Endothelial cell of hepatic sinusoid (primary cell): ENCODE results near the gene GNRHR.
"Not testable (repeated sequence)": the region's sequence is repeated elsewhere in the genome, so short reads cannot be mapped to it uniquely, and the experiment has no call there.

Experiments
- in situ Hi-C: cut with HindIII; loops from 2 replicates; pipeline ENCODE4 v1.10.0; 2017; ENCODE audit warnings: low sequenced_read_pairs

Gene GNRHR

GRCh38 chr4:67754288-67754687 is at the start of gene GNRHR:
GNRHR (minus strand) TSS chr4:67754388; CDS start chr4:67754335, 53 bp downstream.
- in situ Hi-C loops: no loop called here

- in situ Hi-C loops: no loop called here
Observed at GRCh38 chr4:67796810-67797209, 42.6 kb upstream of the GNRHR start.

DNA sequence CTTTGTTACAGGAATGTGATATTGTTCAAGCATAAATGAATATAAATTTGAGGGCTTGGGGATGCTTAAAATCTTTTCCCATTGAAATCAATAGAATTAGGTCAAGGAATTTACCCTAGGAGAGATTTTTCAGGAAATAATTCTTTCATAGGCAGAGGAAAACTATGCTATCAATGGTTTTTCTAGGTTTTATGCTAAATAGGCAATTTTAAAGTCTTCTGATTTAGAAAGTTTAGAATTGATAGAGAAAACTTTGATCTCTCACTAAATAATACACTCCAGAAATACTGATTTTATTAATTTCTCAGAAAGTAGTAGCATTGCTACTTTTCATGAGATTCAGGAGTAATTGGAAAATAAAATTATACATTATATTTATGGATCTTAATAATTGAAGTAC is 36.5 kb upstream of the GNRHR start:
- in situ Hi-C loops: no loop called here

GRCh38 chr4:67787311-67787710 is 33.1 kb upstream of the GNRHR start:
- in situ Hi-C loops: no loop called here

GRCh38 chr4:67785528-67785927 is 31.3 kb upstream of the GNRHR start:
- in situ Hi-C loops: no loop called here

- in situ Hi-C loops: no loop called here
Observed at GRCh38 chr4:67779631-67780030, 25.4 kb upstream of the GNRHR start.

DNA sequence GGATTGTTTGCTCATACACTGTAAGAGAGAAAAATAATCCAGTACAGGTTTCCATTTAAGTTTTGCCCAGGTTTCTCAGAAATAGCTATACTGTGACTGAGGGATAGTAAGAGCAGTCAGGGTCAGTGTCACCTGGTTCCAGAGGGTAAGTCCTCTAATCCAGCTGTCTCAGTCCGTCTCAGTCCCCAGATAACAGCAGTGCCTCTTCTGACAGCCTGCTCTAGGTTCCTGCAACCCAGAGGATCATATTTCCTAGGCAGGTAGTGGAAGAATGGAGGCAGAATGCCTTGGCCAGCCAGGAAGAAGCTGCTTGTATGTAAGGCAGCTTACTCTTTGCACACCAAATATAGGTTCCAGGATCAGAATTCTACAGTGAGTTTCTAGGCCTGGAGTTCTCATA is 22.6 kb upstream of the GNRHR start:
- in situ Hi-C loops: no loop called here

- in situ Hi-C loops: no loop called here
Observed at GRCh38 chr4:67770422-67770821, 16.2 kb upstream of the GNRHR start.

- in situ Hi-C loops: no loop called here
Observed at GRCh38 chr4:67765928-67766327, 11.7 kb upstream of the GNRHR start.

- in situ Hi-C loops: no loop called here
Observed at GRCh38 chr4:67765401-67765800, 11.2 kb upstream of the GNRHR start.

- in situ Hi-C loops: no loop called here
Observed at GRCh38 chr4:67764183-67764582, 10.0 kb upstream of the GNRHR start.

DNA sequence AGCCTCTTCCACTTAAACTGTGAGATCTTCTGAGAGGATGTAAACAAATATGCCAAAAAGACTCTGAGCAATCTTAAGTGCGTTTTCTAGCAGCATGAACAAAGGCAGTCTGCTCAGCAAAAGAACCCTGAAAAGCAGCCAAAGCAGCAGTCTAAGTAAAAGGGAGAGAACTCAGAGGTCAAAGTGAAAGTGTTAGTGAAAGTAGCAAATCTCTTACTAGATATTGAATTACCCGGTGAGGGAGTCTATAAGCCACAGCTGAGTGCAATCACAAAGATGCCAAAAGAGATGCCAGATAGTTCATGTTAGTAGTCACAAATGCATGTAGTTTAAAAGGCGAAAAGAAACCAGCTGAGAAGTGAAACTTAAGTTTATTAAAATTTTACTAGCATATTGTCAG is 7.9 kb upstream of the GNRHR start:
- in situ Hi-C loops: no loop called here

DNA sequence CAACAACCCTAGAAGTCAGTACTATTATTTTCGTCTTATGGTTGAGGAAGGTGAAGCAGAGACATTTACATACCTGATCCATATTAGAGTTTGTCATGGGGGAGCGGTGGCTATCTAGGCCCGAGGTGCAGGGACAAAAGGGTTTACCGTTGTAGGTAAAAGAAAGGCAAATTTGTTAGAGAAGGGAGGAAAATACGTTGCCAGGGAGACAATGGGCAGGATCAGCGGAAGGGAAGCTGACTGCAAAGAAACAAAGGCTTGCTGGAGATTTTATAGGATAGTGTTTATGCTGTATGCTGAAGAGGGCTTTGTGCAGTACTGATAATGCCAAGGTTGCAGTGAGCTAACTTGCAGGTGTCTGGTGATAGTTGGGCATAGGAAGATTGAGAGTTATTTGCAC is 2.8 kb upstream of the GNRHR start:
- in situ Hi-C loops: not testable (repeated sequence)

GRCh38 chr4:67755974-67756373 is 1.8 kb upstream of the GNRHR start:
- in situ Hi-C loops: no loop called here

- in situ Hi-C loops: no loop called here
Observed at GRCh38 chr4:67751260-67751659, 2.9 kb downstream of the GNRHR start.

GRCh38 chr4:67750691-67751090 is 3.5 kb downstream of the GNRHR start:
- in situ Hi-C loops: no loop called here

DNA sequence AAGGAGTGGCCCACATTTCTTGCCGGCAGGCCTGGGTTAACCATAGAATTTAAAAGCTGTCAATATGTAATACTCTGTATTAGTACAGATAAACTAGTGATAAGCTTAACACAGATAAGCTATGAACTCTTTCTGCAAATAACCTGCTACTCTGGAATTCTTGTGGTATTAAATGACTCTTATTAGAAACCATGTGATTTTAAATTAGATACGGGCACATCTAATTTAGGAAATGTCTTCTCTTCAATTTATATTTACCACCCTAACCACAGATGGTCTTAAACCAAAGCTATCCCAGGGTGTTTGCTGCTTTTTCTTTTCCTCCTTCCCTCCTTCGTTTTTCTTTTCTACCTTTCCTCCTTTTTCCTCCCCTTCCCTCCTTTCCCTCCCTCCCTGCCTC is 4.9 kb downstream of the GNRHR start:
- in situ Hi-C loops: no loop called here

DNA sequence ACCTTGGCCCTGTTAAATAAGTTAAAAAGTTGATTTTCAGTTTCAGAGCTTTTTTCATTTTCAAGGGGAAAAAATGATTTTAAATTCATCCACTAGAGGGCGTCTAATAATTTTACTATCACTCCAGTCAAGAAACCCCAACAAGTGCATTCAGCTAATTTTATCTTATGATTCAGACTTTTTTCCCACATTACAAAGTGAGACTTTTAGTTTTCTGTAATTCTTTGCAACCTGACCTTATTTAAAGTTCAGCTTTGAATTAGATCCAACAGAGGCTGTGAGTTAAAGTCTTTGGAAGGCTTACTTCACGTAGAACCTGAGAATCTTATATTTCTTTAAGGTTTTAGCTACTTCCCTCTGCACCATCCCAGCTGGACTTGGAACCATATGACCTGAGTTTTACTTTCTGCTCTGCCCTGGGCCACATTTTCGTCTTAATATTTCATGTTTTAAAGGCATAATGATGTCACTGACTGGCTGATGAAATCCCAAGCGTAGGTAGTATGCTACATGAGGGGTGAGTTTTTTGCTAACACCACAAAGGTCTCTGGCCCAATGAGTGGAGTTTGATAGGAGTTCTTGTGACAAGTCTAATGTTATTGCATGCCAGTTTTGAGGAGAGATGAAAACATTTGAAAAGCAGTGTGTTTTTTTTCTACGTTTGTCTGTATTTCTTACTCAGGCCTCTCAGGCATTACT is 7.2 kb downstream of the GNRHR start:
- in situ Hi-C loops: no loop called here

- in situ Hi-C loops: no loop called here
Observed at GRCh38 chr4:67744561-67745283, 9.5 kb downstream of the GNRHR start.

DNA sequence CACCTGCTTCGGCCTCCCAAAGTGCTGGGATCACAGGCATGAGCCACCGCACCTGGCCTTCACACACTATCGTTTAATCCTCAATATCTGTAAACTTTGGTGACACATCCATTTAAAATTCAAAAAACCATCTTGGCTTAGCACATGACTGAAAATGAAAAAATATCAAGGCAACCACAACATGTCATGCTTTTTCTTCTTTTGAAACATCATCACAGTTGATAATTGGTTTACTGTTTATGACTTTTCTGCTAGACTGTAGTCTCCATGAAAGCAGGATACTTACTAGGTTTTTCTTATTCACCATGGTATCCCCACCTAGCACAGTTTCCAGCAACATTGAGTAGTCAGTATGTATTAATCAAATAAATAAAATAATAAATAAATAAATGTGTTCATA is 11.0 kb downstream of the GNRHR start:
- in situ Hi-C loops: no loop called here

GRCh38 chr4:67736262-67736661 is 17.9 kb downstream of the GNRHR start:
- in situ Hi-C loops: no loop called here

DNA sequence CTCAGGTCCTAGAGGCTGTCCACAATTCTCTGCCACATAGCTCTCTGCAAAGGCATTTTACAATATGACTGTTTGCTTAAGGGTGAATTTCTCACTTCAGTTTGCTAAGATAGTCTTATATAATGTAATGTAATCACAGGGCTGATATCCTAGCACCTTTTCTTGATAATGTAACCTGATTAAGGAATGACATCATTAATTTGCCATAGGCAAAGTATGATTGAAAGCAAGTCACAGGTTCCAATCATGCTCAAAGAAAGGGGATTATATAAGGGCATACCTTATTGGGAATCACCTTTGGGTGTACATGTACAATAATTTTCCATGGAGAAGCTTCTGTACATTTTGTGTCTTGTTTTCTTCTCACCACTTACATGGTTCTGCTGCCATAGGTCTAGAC is 18.9 kb downstream of the GNRHR start:
- in situ Hi-C loops: no loop called here

- in situ Hi-C loops: not testable (repeated sequence)
Observed at GRCh38 chr4:67730511-67730910, 23.7 kb downstream of the GNRHR start.
